Fibroblast of lung (primary cell): Measurements from ENCODE around the gene TMX4.

Experiments
- EZH2 ChIP-seq: IDR thresholded peaks from 2 replicates; pipeline ENCODE4 v1.5.1; 2012; ENCODE audit warnings: low read length, control low read depth, mild to moderate bottlenecking; ENCODE audit errors: missing control alignments
- TF ChIP-seq, protein P1 (sequence below), 2 donors: IDR thresholded peaks in 1 of 2; conservative IDR thresholded peaks in 1 of 2; 1 replicate in 1 of 2; 2 replicates in 1 of 2; pipeline ENCODE4 v1.5.1; 2011 to 2012; ENCODE audit warnings: low read length in 2 of 2, control low read depth in 1 of 2, inconsistent platforms in 1 of 2, low read depth in 1 of 2, mild to moderate bottlenecking in 1 of 2

DNA sequence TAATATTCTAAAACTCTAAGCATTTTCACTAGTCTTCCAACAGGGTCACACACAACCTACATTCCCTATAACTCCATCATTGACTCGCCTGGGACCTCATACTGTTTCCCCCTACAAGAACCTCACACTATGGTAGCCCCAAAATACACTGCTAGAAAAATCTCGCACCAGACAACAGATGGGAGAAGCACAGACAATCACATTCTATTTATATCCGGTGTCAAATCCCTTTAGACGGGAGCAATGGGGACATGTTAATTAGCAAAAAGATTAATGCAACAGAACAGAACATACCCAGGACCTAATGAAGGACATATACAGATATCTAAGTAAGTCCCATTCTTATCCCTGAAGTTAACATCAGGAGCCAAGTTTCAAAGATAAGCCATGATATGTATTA lies 33.6 kb downstream of the TMX4 start:
- TF ChIP-seq, protein P1, sequence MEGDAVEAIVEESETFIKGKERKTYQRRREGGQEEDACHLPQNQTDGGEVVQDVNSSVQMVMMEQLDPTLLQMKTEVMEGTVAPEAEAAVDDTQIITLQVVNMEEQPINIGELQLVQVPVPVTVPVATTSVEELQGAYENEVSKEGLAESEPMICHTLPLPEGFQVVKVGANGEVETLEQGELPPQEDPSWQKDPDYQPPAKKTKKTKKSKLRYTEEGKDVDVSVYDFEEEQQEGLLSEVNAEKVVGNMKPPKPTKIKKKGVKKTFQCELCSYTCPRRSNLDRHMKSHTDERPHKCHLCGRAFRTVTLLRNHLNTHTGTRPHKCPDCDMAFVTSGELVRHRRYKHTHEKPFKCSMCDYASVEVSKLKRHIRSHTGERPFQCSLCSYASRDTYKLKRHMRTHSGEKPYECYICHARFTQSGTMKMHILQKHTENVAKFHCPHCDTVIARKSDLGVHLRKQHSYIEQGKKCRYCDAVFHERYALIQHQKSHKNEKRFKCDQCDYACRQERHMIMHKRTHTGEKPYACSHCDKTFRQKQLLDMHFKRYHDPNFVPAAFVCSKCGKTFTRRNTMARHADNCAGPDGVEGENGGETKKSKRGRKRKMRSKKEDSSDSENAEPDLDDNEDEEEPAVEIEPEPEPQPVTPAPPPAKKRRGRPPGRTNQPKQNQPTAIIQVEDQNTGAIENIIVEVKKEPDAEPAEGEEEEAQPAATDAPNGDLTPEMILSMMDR (conservative IDR thresholded peaks at IDR 0.05 in 1 of 2, IDR thresholded peaks at IDR 0.05 in 1 of 2; ENCODE audit: low read depth in 1 of 2, low read length in 2 of 2): no peak
- no peak for TF ChIP-seq EZH2
